GM21381 (cell line): ENCODE results near the gene PDE11A.

Experiments
- ATAC-seq: cut with Tn5 transposase; IDR thresholded peaks from one replicate; pipeline ENCODE4 v1.9.1; 2021; ENCODE audit warnings: mild to moderate bottlenecking, moderate library complexity; ENCODE audit not compliant: unreplicated experiment

PDE11A gene

GRCh38 chr2:177675350-177675821, 397.2 kb downstream of the PDE11A start:
- ATAC-seq = no peak

GRCh38 chr2:177673602-177674595, 398.7 kb downstream of the PDE11A start:
- no peak for ATAC-seq

- ATAC-seq = no peak
Measured at GRCh38 chr2:177671662-177672061, 400.9 kb downstream of the PDE11A start.

- ATAC-seq = no peak
Measured at GRCh38 chr2:177670791-177671535, 401.6 kb downstream of the PDE11A start.

GRCh38 chr2:177669625-177670330, 402.8 kb downstream of the PDE11A start:
- no peak for ATAC-seq

GRCh38 chr2:177669201-177669600, 403.4 kb downstream of the PDE11A start:
- no peak for ATAC-seq

- no peak for ATAC-seq
Measured at GRCh38 chr2:177668617-177669016, 404.0 kb downstream of the PDE11A start.

- ATAC-seq = no peak
Measured at GRCh38 chr2:177667626-177668025, 405.0 kb downstream of the PDE11A start.

- ATAC-seq = no peak
Measured at GRCh38 chr2:177666408-177666807, 406.2 kb downstream of the PDE11A start.

- ATAC-seq = no peak
Measured at GRCh38 chr2:177665948-177666347, 406.6 kb downstream of the PDE11A start.

GRCh38 chr2:177665328-177665727, 407.2 kb downstream of the PDE11A start:
- ATAC-seq = no peak

- ATAC-seq = no peak
Measured at GRCh38 chr2:177662895-177663294, 409.7 kb downstream of the PDE11A start.

- no peak for ATAC-seq
Measured at GRCh38 chr2:177660742-177661141, 411.8 kb downstream of the PDE11A start.

- no peak for ATAC-seq
Measured at GRCh38 chr2:177658309-177658708, 414.3 kb downstream of the PDE11A start.

GRCh38 chr2:177651833-177652232, 420.7 kb downstream of the PDE11A start:
- no peak for ATAC-seq

- ATAC-seq = no peak
Measured at GRCh38 chr2:177649568-177650518, 422.7 kb downstream of the PDE11A start.

GRCh38 chr2:177646791-177647190, 425.8 kb downstream of the PDE11A start:
- ATAC-seq = no peak

- ATAC-seq = no peak
Measured at GRCh38 chr2:177646241-177646640, 426.3 kb downstream of the PDE11A start.

GRCh38 chr2:177641331-177641730, 431.2 kb downstream of the PDE11A start:
- no peak for ATAC-seq

GRCh38 chr2:177640423-177640822, 432.2 kb downstream of the PDE11A start:
- ATAC-seq = no peak
